Measurements from ENCODE around the gene TP53INP2. TPM values are rescaled to one million over a fixed set of nuclear protein-coding genes. Genes with fewer than 3 reads are reported as not detected.

The TP53INP2 gene
- total and polyA plus RNA-seq, 2 donors (not counting 1 experiment from before 2014, with no cell fraction given), result 7.7 to 14.7 TPM

DNA sequence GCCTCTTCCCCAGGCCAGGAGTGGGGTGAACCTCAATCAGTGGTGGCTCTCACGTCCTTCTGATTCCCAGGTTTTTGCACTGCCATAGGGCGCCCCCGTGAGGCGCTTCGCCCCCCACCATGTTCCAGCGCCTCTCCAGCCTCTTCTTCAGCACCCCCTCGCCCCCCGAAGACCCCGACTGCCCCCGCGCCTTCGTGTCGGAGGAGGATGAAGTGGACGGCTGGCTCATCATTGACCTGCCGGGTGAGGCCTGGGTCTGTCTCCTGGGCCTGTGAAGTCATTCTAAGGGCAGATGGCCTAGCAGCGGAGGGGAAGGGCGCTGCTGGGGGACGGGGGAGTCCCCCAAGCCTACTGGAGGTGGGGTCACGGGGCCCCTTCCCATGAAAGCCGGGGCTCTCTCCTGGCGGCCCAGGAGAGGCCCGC is 4.5 kb downstream of the TP53INP2 start:
- H3K27ac Mint-ChIP-seq, result peak overlapping the region; percentile 93
- intact Hi-C loops (cut with micrococcal nuclease), result loop anchor here (1.0 to 10.0 kb wide), 10 partner anchors 31 to 714 kb away; partner anchors contain the start of genes AHCY, DYNLRB1, EDEM2 and GSS
- CTCF ChIA-PET, result interaction anchor here (0.7 to 4.5 kb wide), 22 partner anchors 8 to 394 kb away, joined by 3 to 69 read pairs (median 4); partner anchors contain the start of genes DYNLRB1, ITCH, MAP1LC3A and PIGU
- H3K9me3 Mint-ChIP-seq (ENCODE audit: insufficient read depth), result no peaks in the 10 kb centered on the region
- no peak for DNase-seq
- peaks cover 27% of the 10 kb centered on the region for H3K4me1 Mint-ChIP-seq
- H3K79me2 ChIP-seq (ENCODE audit: control insufficient read depth, insufficient read depth, low read length), result no peaks in the 10 kb centered on the region
- H3K36me3 ChIP-seq (replicated peaks in 1 of 2; ENCODE audit: control extremely low read depth in 1 of 2, control insufficient read depth in 1 of 2, extremely low read depth in 1 of 2, insufficient read depth in 2 of 2, low read length in 1 of 2), result no peaks in the 10 kb centered on the region
- no peaks in the 10 kb centered on the region for H3K27me3 Mint-ChIP-seq
- peak overlapping the region; percentile 93 for H3K4me3 Mint-ChIP-seq
- H2AFZ ChIP-seq (ENCODE audit: insufficient read depth, low read depth, low read length, poor library complexity, severe bottlenecking), result peak overlapping the region; percentile 83
- ATAC-seq (ENCODE audit: low read depth), result peak; percentile 8
- H3K9ac ChIP-seq (ENCODE audit: low read length), result peak overlapping the region; percentile 75
- peak overlapping the region in 4 of 5 experiments; percentile 75 to 88 (median 83) for H3K4me3 ChIP-seq (ENCODE audit: control extremely low read depth in 1 of 5, extremely low read depth in 1 of 5, insufficient read depth in 1 of 5, low read depth in 2 of 5, low read length in 4 of 5)
- POLR2A ChIA-PET, result interaction anchor here (0.6 to 1.2 kb wide), 3 partner anchors 29 to 1889 kb away, joined by 3 to 4 read pairs (median 3); partner anchors contain the start of genes DYNLRB1 and MAPRE1
- H3K4me1 ChIP-seq (ENCODE audit: control insufficient read depth in 2 of 2, insufficient read depth in 2 of 2, low read length in 2 of 2), result peaks cover 15 to 25% of the 10 kb centered on the region in 2 donors
- peak overlapping the region; percentile 88 for H3K4me2 ChIP-seq (replicated peaks; ENCODE audit: low read depth, low read length, poor library complexity, severe bottlenecking)
- H4K20me1 ChIP-seq (ENCODE audit: control insufficient read depth, insufficient read depth, low read length, poor library complexity, severe bottlenecking), result peaks cover 7% of the 10 kb centered on the region
- WGBS (ENCODE audit: insufficient coverage), result under 1% methylated on average over 21 of the region's 22 CpGs
- H3K27me3 ChIP-seq (replicated peaks in 1 of 4; ENCODE audit: control extremely low read depth in 1 of 4, control insufficient read depth in 3 of 4, insufficient read depth in 4 of 4, low read length in 3 of 4), result no peaks in the 10 kb centered on the region
- peak overlapping the region; percentile 87 to 91 for H3K27ac ChIP-seq (ENCODE audit: low read length in 2 of 2)
- H3K9me3 ChIP-seq (ENCODE audit: control extremely low read depth in 1 of 3, control insufficient read depth in 2 of 3, insufficient read depth in 1 of 3, low read length in 2 of 3), result no peaks in the 10 kb centered on the region
- no peak for TF ChIP-seq EZH2 (IDR thresholded peaks at IDR 0.05; ENCODE audit: borderline replicate concordance, insufficient read depth, low read depth, low read length, poor library complexity, severe bottlenecking)
- TF ChIP-seq CTCF (IDR thresholded peaks at IDR 0.05), result peak; percentile 75
